WTC11 (cell line): ENCODE data around the gene SEPTIN10. TPM values are rescaled to one million over a fixed set of nuclear protein-coding genes. Genes with fewer than 3 reads are reported as not detected.

Experiments used
- ATAC-seq: fragments of 200-7000 bp; cut with Tn5 transposase; 2 replicates; pipeline ENCODE4 v1.10.0; 2021; ENCODE audit warnings: mild to moderate bottlenecking, moderate library complexity
- CTCF ChIA-PET: fragments of 300-600 bp; sonication (Branson Sonifier 250); formaldehyde crosslinking; loops from one replicate; lab custom pipeline; 2021; ENCODE audit warnings: antibody characterized with exemption; lab: Charles Lee
- POLR2A ChIA-PET: fragments of 350-600 bp; sonication (Branson Sonifier 250); formaldehyde crosslinking; loops from one replicate; lab custom pipeline; 2021; ENCODE audit warnings: antibody characterized with exemption; lab: Charles Lee
- DNase-seq: peaks from one replicate; pipeline ENCODE4 v3.0.0; 2021; ENCODE audit warnings: low spot score
- H3K27ac Mint-ChIP-seq: 2 replicates; pipeline ENCODE4 v1.8.0; 2021; ENCODE audit warnings: mixed read lengths
- H3K27me3 Mint-ChIP-seq: 2 replicates; pipeline ENCODE4 v1.8.0; 2021; ENCODE audit warnings: low read depth, mild to moderate bottlenecking, moderate library complexity, mixed read lengths
- H3K36me3 Mint-ChIP-seq: 2 replicates; pipeline ENCODE4 v1.8.0; 2021; ENCODE audit warnings: mixed read lengths
- H3K4me1 Mint-ChIP-seq: 2 replicates; pipeline ENCODE4 v1.8.0; 2022; ENCODE audit warnings: mixed read lengths
- H3K4me3 Mint-ChIP-seq: 2 replicates; pipeline ENCODE4 v1.8.0; 2021; ENCODE audit warnings: mild to moderate bottlenecking, moderate library complexity, mixed read lengths
- H3K9me3 Mint-ChIP-seq: 2 replicates; pipeline ENCODE4 v1.8.0; 2021; ENCODE audit warnings: mixed read lengths
- ATF6 ChIP-seq: sonication (generic); formaldehyde crosslinking; IDR thresholded peaks from 2 replicates; pipeline ENCODE4 v1.8.1; 2023; ENCODE audit warnings: mild to moderate bottlenecking, missing genetic modification reagents
- E2F5 ChIP-seq: sonication (generic); formaldehyde crosslinking; IDR thresholded peaks from 2 replicates; pipeline ENCODE4 v1.8.1; 2022; ENCODE audit warnings: mild to moderate bottlenecking, moderate library complexity, missing genetic modification reagents
- FOXJ3 ChIP-seq: sonication (generic); formaldehyde crosslinking; IDR thresholded peaks from 2 replicates; pipeline ENCODE4 v1.9.0; 2021; ENCODE audit warnings: missing genetic modification reagents, mild to moderate bottlenecking, borderline replicate concordance
- GABPB1 ChIP-seq: sonication (generic); formaldehyde crosslinking; IDR thresholded peaks from 2 replicates; pipeline ENCODE4 v1.8.1; 2023; ENCODE audit warnings: mild to moderate bottlenecking, missing genetic modification reagents
- GRHL2 ChIP-seq: fragments of 250-450 bp; sonication (Bioruptor Pico); IDR thresholded peaks from 2 replicates; pipeline ENCODE4 v1.8.0; 2022; ENCODE audit warnings: mild to moderate bottlenecking, moderate library complexity; ENCODE audit not compliant: insufficient replicate concordance, severe bottlenecking
- HMGA2 ChIP-seq: fragments of 250-450 bp; sonication (Bioruptor Pico); IDR thresholded peaks from 2 replicates; pipeline ENCODE4 v1.4.0; 2021; ENCODE audit warnings: mild to moderate bottlenecking, moderate library complexity
- IRF1 ChIP-seq: sonication (generic); formaldehyde crosslinking; IDR thresholded peaks from 2 replicates; pipeline ENCODE4 v1.8.0; 2023; ENCODE audit warnings: missing genetic modification reagents
- IRF2 ChIP-seq: sonication (generic); formaldehyde crosslinking; IDR thresholded peaks from 2 replicates; pipeline ENCODE4 v1.8.0; 2022; ENCODE audit warnings: low read depth, missing genetic modification reagents, borderline replicate concordance
- JAZF1 ChIP-seq: fragments of 250-450 bp; sonication (Bioruptor Pico); IDR thresholded peaks from 2 replicates; pipeline ENCODE4 v1.9.0; 2021; ENCODE audit warnings: moderate library complexity, mild to moderate bottlenecking, inconsistent platforms
- MXD4 ChIP-seq: fragments of 250-450 bp; sonication (Bioruptor Pico); IDR thresholded peaks from 2 replicates; pipeline ENCODE4 v1.8.0; 2021; ENCODE audit warnings: mild to moderate bottlenecking, moderate library complexity, borderline replicate concordance
- NFATC4 ChIP-seq: fragments of 250-450 bp; sonication (Bioruptor Pico); IDR thresholded peaks from 2 replicates; pipeline ENCODE4 v1.9.0; 2021; ENCODE audit warnings: mild to moderate bottlenecking
- RORB ChIP-seq: fragments of 250-450 bp; sonication (Bioruptor Pico); IDR thresholded peaks from 2 replicates; pipeline ENCODE4 v1.9.0; 2021; ENCODE audit warnings: mild to moderate bottlenecking
- SMAD3 ChIP-seq: sonication (generic); formaldehyde crosslinking; IDR thresholded peaks from 2 replicates; pipeline ENCODE4 v1.8.0; 2022; ENCODE audit warnings: missing genetic modification reagents, mild to moderate bottlenecking, borderline replicate concordance
- TCF7 ChIP-seq: sonication (generic); formaldehyde crosslinking; IDR thresholded peaks from 2 replicates; pipeline ENCODE4 v1.8.0; 2022; ENCODE audit warnings: mild to moderate bottlenecking, low read depth, missing genetic modification reagents, moderate library complexity
- TEAD4 ChIP-seq: sonication (generic); formaldehyde crosslinking; IDR thresholded peaks from 2 replicates; pipeline ENCODE4 v1.8.0; 2022; ENCODE audit warnings: mild to moderate bottlenecking, missing genetic modification reagents
- ZBTB21 ChIP-seq: sonication (generic); formaldehyde crosslinking; IDR thresholded peaks from 2 replicates; pipeline ENCODE4 v1.8.1; 2023; ENCODE audit warnings: mild to moderate bottlenecking, missing genetic modification reagents, borderline replicate concordance
- ZNF219 ChIP-seq: sonication (generic); formaldehyde crosslinking; IDR thresholded peaks from 2 replicates; pipeline ENCODE4 v1.8.0; 2023; ENCODE audit warnings: missing genetic modification reagents, mild to moderate bottlenecking, borderline replicate concordance
- ZNF263 ChIP-seq: sonication (generic); formaldehyde crosslinking; IDR thresholded peaks from 2 replicates; pipeline ENCODE4 v1.8.1; 2022; ENCODE audit warnings: low read depth, mild to moderate bottlenecking, moderate library complexity, missing genetic modification reagents
- ZNF317 ChIP-seq: sonication (generic); formaldehyde crosslinking; IDR thresholded peaks from 2 replicates; pipeline ENCODE4 v1.8.1; 2023; ENCODE audit warnings: low read depth, mild to moderate bottlenecking, moderate library complexity, missing genetic modification reagents, borderline replicate concordance
- ZNF396 ChIP-seq: fragments of 250-450 bp; sonication (Bioruptor Pico); IDR thresholded peaks from 2 replicates; pipeline ENCODE4 v1.8.0; 2021; ENCODE audit warnings: mild to moderate bottlenecking, moderate library complexity, borderline replicate concordance
- total RNA-seq: library from RNA; stranded (reverse); gene quantifications from 3 replicates; pipeline ENCODE4 v1.2.3, GENCODE V29; 2021

The SEPTIN10 gene
- total RNA-seq, 1 experiment from 2014 or later, result 86.8 TPM

- no peak for TF ChIP-seq ZNF317 (CRISPR knock-in tag)
- no peak for TF ChIP-seq IRF2
- no peak for TF ChIP-seq ZNF219 (CRISPR knock-in tag)
- TF ChIP-seq SMAD3 (CRISPR knock-in tag), result no peak
- no peak for TF ChIP-seq GRHL2 (CRISPR knock-in tag)
- TF ChIP-seq ZNF396, result no peak
- no peak for TF ChIP-seq MXD4 (CRISPR knock-in tag)
- no peak overlapping the region for H3K4me3 Mint-ChIP-seq
- ATAC-seq (no peak), DNase-seq (no peak)
- H3K36me3 Mint-ChIP-seq, result peaks cover 4% of the 10 kb centered on the region
- ChIA-PET POLR2A (no interaction called here), CTCF (no interaction called here)
- peaks cover 5% of the 10 kb centered on the region for H3K4me1 Mint-ChIP-seq
- H3K9me3 Mint-ChIP-seq, result peaks cover 8% of the 10 kb centered on the region
- H3K27ac Mint-ChIP-seq, result no peak overlapping the region
- H3K27me3 Mint-ChIP-seq, result no peaks in the 10 kb centered on the region
Observed at GRCh38 chr2:109531221-109531620, 82.5 kb downstream of the SEPTIN10 start.

GRCh38 chr2:109530712-109531111 is 83.1 kb downstream of the SEPTIN10 start:
- no peak overlapping the region for H3K27ac Mint-ChIP-seq
- CTCF ChIA-PET, result no interaction called here

GRCh38 chr2:109529532-109530449 is 84.0 kb downstream of the SEPTIN10 start:
- Mint-ChIP-seq H3K9me3 (no peaks in the 10 kb centered on the region), H3K27me3 (no peaks in the 10 kb centered on the region), H3K36me3 (no peaks in the 10 kb centered on the region), H3K4me1 (no peaks in the 10 kb centered on the region; the same call in 1 of the 2 replicates), H3K4me3 (no peak overlapping the region), H3K27ac (no peak overlapping the region)
- TF ChIP-seq TCF7 (CRISPR knock-in tag), result no peak
- TF ChIP-seq GABPB1, result 0 out of 2 replicates have a peak, but pooled peaks have one; percentile 28
- no peak for ATAC-seq
- no peak for DNase-seq
- ChIA-PET CTCF (no interaction called here), POLR2A (no interaction called here)

More at GRCh38 chr2:109530712-109531111, 83.1 kb downstream of the SEPTIN10 start:
- POLR2A ChIA-PET, result no interaction called here
- Mint-ChIP-seq H3K4me1 (peaks cover 5% of the 10 kb centered on the region), H3K4me3 (no peak overlapping the region), H3K9me3 (peaks cover 5% of the 10 kb centered on the region)
- TF ChIP-seq GABPB1, result no peak
- TF ChIP-seq ZNF317 (CRISPR knock-in tag), result no peak
- TF ChIP-seq ZNF396, result no peak
- TF ChIP-seq, all 79 proteins: peak for 0
- Mint-ChIP-seq H3K27me3 (no peaks in the 10 kb centered on the region), H3K36me3 (peaks cover 4% of the 10 kb centered on the region)
- no peak for DNase-seq
- ATAC-seq, result no peak

GRCh38 chr2:109528811-109529501 is 84.8 kb downstream of the SEPTIN10 start:
- CTCF ChIA-PET, result no interaction called here
- no peaks in the 10 kb centered on the region for H3K27me3 Mint-ChIP-seq
- no peaks in the 10 kb centered on the region for H3K4me1 Mint-ChIP-seq
- DNase-seq (no peak), ATAC-seq (no peak)
- H3K4me3 Mint-ChIP-seq, result no peak overlapping the region
- H3K27ac Mint-ChIP-seq, result no peak overlapping the region
- no peaks in the 10 kb centered on the region for H3K36me3 Mint-ChIP-seq
- no peaks in the 10 kb centered on the region for H3K9me3 Mint-ChIP-seq
- POLR2A ChIA-PET, result no interaction called here
- TF ChIP-seq ZNF263 (CRISPR knock-in tag), result no peak
- TF ChIP-seq TEAD4, result no peak
- no peak for TF ChIP-seq NFATC4 (CRISPR knock-in tag)
- TF ChIP-seq TCF7 (CRISPR knock-in tag), result no peak
- TF ChIP-seq JAZF1 (CRISPR knock-in tag), result no peak
- no peak for TF ChIP-seq ZBTB21 (CRISPR knock-in tag)
- TF ChIP-seq IRF1 (CRISPR knock-in tag), result no peak
- TF ChIP-seq RORB (CRISPR knock-in tag), result no peak
- TF ChIP-seq E2F5 (CRISPR knock-in tag), result no peak
- no peak for TF ChIP-seq FOXJ3 (CRISPR knock-in tag)
- no peak for TF ChIP-seq HMGA2 (CRISPR knock-in tag)
- no peak for TF ChIP-seq ATF6
